RPMI7951 (cell line): ENCODE results near the gene RASL12. TPM values are rescaled to one million over a fixed set of nuclear protein-coding genes. Genes with fewer than 3 reads are reported as not detected.
"Not testable (repeated sequence)": the region's sequence is repeated elsewhere in the genome, so short reads cannot be mapped to it uniquely, and the experiment has no call there.

Experiments
- DNase-seq: peaks from one replicate; pipeline ENCODE4 v3.0.0-alpha.2; 2012; ENCODE audit warnings: low read depth
- total RNA-seq: library from RNA; depleted of rRNA; stranded (reverse); fragments of >200 nt; shearing (Covaris generic); gene quantifications from 2 replicates; pipeline ENCODE4 v1.2.3, GENCODE V29; 2014; rRNA removed

The RASL12 gene
- total RNA-seq = 0.39 and 0.48 TPM in 2 replicates

- no peak for DNase-seq
Measured at GRCh38 chr15:65067645-65068402, at the start of gene RASL12. Gene RASL12 (minus strand): TSS chr15:65067991. CDS start chr15:65067835, 156 bp downstream.

GRCh38 chr15:65115542-65115941, 47.8 kb upstream of the RASL12 start:
- DNase-seq = no peak

GRCh38 chr15:65115086-65115485, 47.3 kb upstream of the RASL12 start, which contains the start of gene UBAP1L:
Gene UBAP1L (minus strand): TSS chr15:65115200. CDS start chr15:65106215, 8,985 bp downstream.
- no peak for DNase-seq

GRCh38 chr15:65110676-65111292, 43.0 kb upstream of the RASL12 start:
- peak; percentile 51 for DNase-seq

GRCh38 chr15:65106011-65106590, 38.3 kb upstream of the RASL12 start:
- no peak for DNase-seq

- DNase-seq = no peak
Measured at GRCh38 chr15:65105038-65105437, 37.2 kb upstream of the RASL12 start.

GRCh38 chr15:65102912-65103311, 35.1 kb upstream of the RASL12 start:
- DNase-seq = no peak

GRCh38 chr15:65101891-65102708, 34.3 kb upstream of the RASL12 start:
- DNase-seq = no peak

- DNase-seq = peak; percentile 24
Measured at GRCh38 chr15:65101411-65101890, 33.7 kb upstream of the RASL12 start.

GRCh38 chr15:65100442-65100841, 32.7 kb upstream of the RASL12 start:
- DNase-seq = no peak

- DNase-seq = not testable (repeated sequence)
Measured at GRCh38 chr15:65099801-65100200, 32.0 kb upstream of the RASL12 start.

- no peak for DNase-seq
Measured at GRCh38 chr15:65099336-65099735, 31.5 kb upstream of the RASL12 start.

- DNase-seq = no peak
Measured at GRCh38 chr15:65097651-65098263, 30.0 kb upstream of the RASL12 start.

GRCh38 chr15:65096481-65097385, 28.9 kb upstream of the RASL12 start:
- DNase-seq = no peak

GRCh38 chr15:65095747-65096104, 27.9 kb upstream of the RASL12 start:
- no peak for DNase-seq

GRCh38 chr15:65095011-65095746, 27.4 kb upstream of the RASL12 start:
- no peak for DNase-seq

- DNase-seq = no peak
Measured at GRCh38 chr15:65094294-65094995, 26.7 kb upstream of the RASL12 start.

- DNase-seq = not testable (repeated sequence)
Measured at GRCh38 chr15:65093793-65094170, 26.0 kb upstream of the RASL12 start.
